Osteoblast (primary cell): ENCODE results near the gene GNAL. TPM values are rescaled to one million over a fixed set of nuclear protein-coding genes. Genes with fewer than 3 reads are reported as not detected.

Source experiments
- DNase-seq: peaks from one replicate; pipeline ENCODE4 v3.0.0; 2011; ENCODE audit warnings: low spot score, mixed read lengths; ENCODE audit not compliant: insufficient read length; ENCODE audit errors: missing footprints
- H2AFZ ChIP-seq: 2 replicates; pipeline ENCODE4 v1.6.0; 2011; ENCODE audit warnings: mild to moderate bottlenecking, low read length
- H3K27ac ChIP-seq: 2 replicates; pipeline ENCODE4 v1.5.1; 2011; ENCODE audit warnings: mild to moderate bottlenecking, low read depth, low read length, moderate library complexity
- H3K27me3 ChIP-seq: 2 replicates; pipeline ENCODE4 v1.6.0; 2012; ENCODE audit warnings: mild to moderate bottlenecking, control low read depth, inconsistent platforms, low read length, moderate library complexity; ENCODE audit not compliant: insufficient read depth
- H3K36me3 ChIP-seq: 2 replicates; pipeline ENCODE4 v1.5.1; 2011; ENCODE audit warnings: mild to moderate bottlenecking, low read length, control low read depth, moderate library complexity; ENCODE audit not compliant: insufficient read depth
- H3K4me1 ChIP-seq: 2 replicates; pipeline ENCODE4 v1.5.1; 2011; ENCODE audit warnings: mild to moderate bottlenecking, low read length, control low read depth, moderate library complexity; ENCODE audit not compliant: insufficient read depth
- H3K4me2 ChIP-seq: 2 replicates; pipeline ENCODE4 v1.6.0; 2011; ENCODE audit warnings: mild to moderate bottlenecking, low read length; ENCODE audit not compliant: insufficient read depth
- H3K4me3 ChIP-seq: fragments of 200-600 bp; sonication (generic); 3 replicates; pipeline ENCODE4 v1.5.1; 2012; ENCODE audit warnings: mild to moderate bottlenecking, low read length, inconsistent platforms; ENCODE audit not compliant: insufficient read depth
- H3K79me2 ChIP-seq: 2 replicates; pipeline ENCODE4 v1.6.0; 2012; ENCODE audit warnings: mild to moderate bottlenecking, low read length, control low read depth, inconsistent platforms; ENCODE audit not compliant: insufficient read depth
- H3K9me3 ChIP-seq: 2 replicates; pipeline ENCODE4 v1.5.1; 2011; ENCODE audit warnings: low read depth, low read length, control low read depth
- H4K20me1 ChIP-seq: 2 replicates; pipeline ENCODE4 v1.6.0; 2012; ENCODE audit warnings: mild to moderate bottlenecking, low read length, control low read depth; ENCODE audit not compliant: insufficient read depth
- CTCF ChIP-seq: IDR thresholded peaks from 2 replicates; pipeline ENCODE4 v1.5.1; 2011; ENCODE audit warnings: mild to moderate bottlenecking, low read depth, low read length, moderate library complexity; ENCODE audit errors: extremely low read depth
- total RNA-seq: library from RNA; depleted of rRNA; stranded (reverse); fragments of >200 nt; gene quantifications from 2 replicates; pipeline ENCODE4 v1.2.3, GENCODE V29; 2012

GNAL gene
- total RNA-seq, 1 donor = 0.72 TPM

DNA sequence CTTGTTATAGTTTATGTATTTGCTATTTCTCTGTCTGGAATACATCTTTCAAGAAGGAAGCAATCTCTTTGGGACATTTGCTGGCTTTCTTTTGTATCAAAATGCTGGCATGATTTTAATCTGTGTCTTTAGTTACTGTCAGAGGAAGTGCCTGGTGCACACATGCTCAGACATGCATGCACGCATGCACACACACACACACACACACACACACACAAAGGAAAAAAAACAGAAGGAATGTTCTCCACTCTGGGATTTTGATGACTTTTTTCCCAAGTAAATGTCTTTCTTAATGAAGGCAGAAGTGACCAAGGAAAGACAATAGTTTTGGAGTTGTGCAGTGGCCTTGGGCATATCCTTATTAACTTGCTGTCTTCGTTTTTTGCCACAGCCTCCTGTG lies 6.7 kb downstream of the GNAL start:
- no peaks in the 10 kb centered on the region for H3K79me2 ChIP-seq

GRCh38 chr18:11696451-11696850 lies 7.4 kb downstream of the GNAL start:
- Histone ChIP-seq H3K27ac (no peak overlapping the region), H3K4me2 (no peak overlapping the region), H2AFZ (no peak overlapping the region), H4K20me1 (no peaks in the 10 kb centered on the region), H3K4me3 (no peak overlapping the region), H3K79me2 (no peaks in the 10 kb centered on the region), H3K9me3 (no peaks in the 10 kb centered on the region), H3K4me1 (no peaks in the 10 kb centered on the region), H3K27me3 (peaks cover 2% of the 10 kb centered on the region), H3K36me3 (no peaks in the 10 kb centered on the region)
- TF ChIP-seq CTCF = no peak
- DNase-seq = no peak

More for the DNA sequence above, 6.7 kb downstream of the GNAL start:
- Histone ChIP-seq H3K27ac (no peak overlapping the region), H3K36me3 (no peaks in the 10 kb centered on the region), H3K9me3 (no peaks in the 10 kb centered on the region), H3K4me3 (no peak overlapping the region), H3K4me1 (no peaks in the 10 kb centered on the region), H3K4me2 (no peak overlapping the region), H3K27me3 (peaks cover 2% of the 10 kb centered on the region), H4K20me1 (no peaks in the 10 kb centered on the region), H2AFZ (no peak overlapping the region)
- TF ChIP-seq CTCF = no peak
- no peak for DNase-seq

DNA sequence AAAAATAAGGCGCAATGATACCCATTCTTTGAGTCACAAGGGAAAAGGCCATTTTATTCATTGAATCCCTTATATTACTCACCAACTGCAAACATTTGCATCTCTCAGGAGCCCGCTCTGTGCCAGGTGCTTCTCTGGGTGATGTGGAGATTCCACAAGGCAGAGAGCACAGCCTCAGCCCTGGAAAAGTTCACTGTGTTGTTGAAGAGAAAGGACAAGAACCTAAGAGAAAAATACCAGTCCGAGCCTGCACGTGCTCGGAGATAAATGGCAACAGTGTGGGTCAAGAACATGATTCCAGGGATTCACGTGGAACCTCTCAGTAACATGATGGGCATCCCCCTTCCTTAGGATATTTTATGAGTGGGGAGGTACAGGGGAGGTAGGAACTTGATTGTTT lies 11.8 kb downstream of the GNAL start:
- Histone ChIP-seq H3K4me1 (no peaks in the 10 kb centered on the region), H4K20me1 (no peaks in the 10 kb centered on the region), H3K36me3 (no peaks in the 10 kb centered on the region), H3K4me3 (no peak overlapping the region), H3K27ac (no peak overlapping the region), H2AFZ (no peak overlapping the region), H3K79me2 (no peaks in the 10 kb centered on the region), H3K27me3 (no peaks in the 10 kb centered on the region), H3K9me3 (no peaks in the 10 kb centered on the region), H3K4me2 (no peak overlapping the region)
- no peak for DNase-seq
- TF ChIP-seq CTCF = no peak

DNA sequence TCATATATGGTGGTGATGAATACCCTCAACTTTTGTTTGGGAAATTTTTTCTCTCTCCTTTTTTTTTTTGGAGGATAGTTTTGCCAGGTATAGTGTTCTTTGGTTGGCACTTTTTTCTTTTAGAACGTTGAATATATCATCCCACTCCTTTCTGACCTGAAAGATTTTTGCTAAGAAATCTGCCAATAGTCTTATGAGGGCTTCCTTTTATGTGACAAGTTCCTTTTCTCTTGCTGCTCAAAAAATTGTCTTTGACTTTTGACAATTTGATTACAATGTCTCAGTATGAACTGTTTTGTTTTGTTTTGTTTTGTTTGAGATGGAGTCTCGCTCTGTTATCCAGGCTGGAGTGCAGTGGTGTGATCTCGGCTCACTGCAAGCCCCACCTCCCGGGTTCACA lies 21.5 kb downstream of the GNAL start:
- no peak overlapping the region for H3K4me3 ChIP-seq
- H3K79me2 ChIP-seq = no peaks in the 10 kb centered on the region
- no peak for DNase-seq
- H2AFZ ChIP-seq = no peak overlapping the region
- H3K4me1 ChIP-seq = no peaks in the 10 kb centered on the region
- H3K27me3 ChIP-seq = peaks cover 3% of the 10 kb centered on the region
- no peak overlapping the region for H3K4me2 ChIP-seq
- no peak for TF ChIP-seq CTCF
- H4K20me1 ChIP-seq = no peaks in the 10 kb centered on the region
- no peaks in the 10 kb centered on the region for H3K9me3 ChIP-seq
- no peak overlapping the region for H3K27ac ChIP-seq
- no peaks in the 10 kb centered on the region for H3K36me3 ChIP-seq
